H1 (cell line): ENCODE data around the gene DIPK1B. TPM values are rescaled to one million over a fixed set of nuclear protein-coding genes. Genes with fewer than 3 reads are reported as not detected.

ENCODE experiments used
- CTCF ChIA-PET: fragments of 300-600 bp; sonication (Branson Sonifier 250); formaldehyde crosslinking; loops from one replicate; lab custom pipeline; 2021; ENCODE audit not compliant: partially characterized antibody; lab: Charles Lee
- POLR2A ChIA-PET: fragments of 300-600 bp; sonication (Branson Sonifier 250); formaldehyde crosslinking; loops from one replicate; lab custom pipeline; 2021; ENCODE audit warnings: inconsistent platforms; ENCODE audit not compliant: partially characterized antibody; lab: Charles Lee
- DNase-seq, 2 experiments: peaks; one replicate each; pipeline versions ENCODE4 v3.0.0 to v3.0.0-alpha.2; 2010 to 2022; ENCODE audit warnings: low spot score in 2 of 2, low read depth in 1 of 2, mixed read lengths in 1 of 2
- FAIRE-seq: peaks from 2 replicates; lab custom pipeline; 2011; peaks lifted over from hg19 to GRCh38; lab: Jason Lieb, UNC
- H2AFZ ChIP-seq: 2 replicates; pipeline ENCODE4 v1.8.1; 2012; ENCODE audit warnings: low read length, inconsistent platforms
- H2AK5ac ChIP-seq: 2 replicates; pipeline ENCODE4 v1.6.1; 2013; ENCODE audit warnings: low read depth, low read length
- H2BK120ac ChIP-seq: replicated peaks from 2 replicates; pipeline ENCODE3; 2013; ENCODE audit warnings: low read depth, low read length, inconsistent platforms
- H2BK12ac ChIP-seq: 2 replicates; pipeline ENCODE4 v1.6.1; 2013; ENCODE audit warnings: low read depth, low read length
- H2BK15ac ChIP-seq: 2 replicates; pipeline ENCODE4 v1.6.1; 2013; ENCODE audit warnings: low read length
- H2BK20ac ChIP-seq: 2 replicates; pipeline ENCODE4 v1.6.1; 2013; ENCODE audit warnings: low read length
- H2BK5ac ChIP-seq: 2 replicates; pipeline ENCODE4 v1.6.1; 2013; ENCODE audit warnings: low read depth, low read length
- H3K14ac ChIP-seq: 2 replicates; pipeline ENCODE4 v1.6.1; 2013; ENCODE audit warnings: inconsistent platforms; ENCODE audit not compliant: insufficient read length
- H3K18ac ChIP-seq: 2 replicates; pipeline ENCODE4 v1.6.1; 2013; ENCODE audit warnings: low read length; ENCODE audit errors: extremely low read depth
- H3K23ac ChIP-seq: 2 replicates; pipeline ENCODE4 v1.6.1; 2013; ENCODE audit warnings: inconsistent platforms; ENCODE audit not compliant: insufficient read length
- H3K23me2 ChIP-seq: 2 replicates; pipeline ENCODE4 v1.6.1; 2013; ENCODE audit warnings: low read depth, low read length
- H3K27ac ChIP-seq: 2 replicates; pipeline ENCODE4 v1.6.1; 2011; ENCODE audit warnings: low read depth, low read length, inconsistent platforms
- H3K27me3 ChIP-seq, 4 experiments: replicated peaks in 1 of 4; 1 replicate in 1 of 4; 2 replicates in 3 of 4; pipeline versions ENCODE4 v1.6.1 to v1.8.1; 2011 to 2013; ENCODE audit warnings: low read length in 3 of 4, mild to moderate bottlenecking in 3 of 4, inconsistent platforms in 2 of 4, mixed read lengths in 2 of 4, moderate library complexity in 1 of 4; ENCODE audit not compliant: control insufficient read depth in 3 of 4, insufficient read depth in 3 of 4; ENCODE audit errors: extremely low read depth in 1 of 4
- H3K36me3 ChIP-seq, 4 experiments: 2 replicates each; pipeline versions ENCODE4 v1.6.1 to v1.8.1; 2011 to 2013; ENCODE audit warnings: mild to moderate bottlenecking in 4 of 4, low read length in 3 of 4, moderate library complexity in 2 of 4, control low read depth in 1 of 4, inconsistent platforms in 1 of 4; ENCODE audit not compliant: insufficient read depth in 4 of 4, control insufficient read depth in 2 of 4
- H3K4ac ChIP-seq: replicated peaks from 2 replicates; pipeline ENCODE3; 2013; ENCODE audit warnings: low read length, low read depth, mixed read lengths, inconsistent platforms; ENCODE audit not compliant: insufficient read length
- H3K4me1 ChIP-seq, 4 experiments: replicated peaks in 1 of 4; 1 replicate in 1 of 4; 2 replicates in 3 of 4; pipeline versions ENCODE4 v1.6.1 to v1.8.1; 2011 to 2013; ENCODE audit warnings: low read length in 3 of 4, inconsistent platforms in 2 of 4, mixed read lengths in 1 of 4; ENCODE audit not compliant: insufficient read depth in 4 of 4, control insufficient read depth in 3 of 4
- H3K4me2 ChIP-seq, 2 experiments: 2 replicates each; pipeline versions ENCODE4 v1.6.1 to v1.8.1; 2011 to 2013; ENCODE audit warnings: low read depth in 2 of 2, low read length in 2 of 2, control low read depth in 1 of 2, inconsistent platforms in 1 of 2, mild to moderate bottlenecking in 1 of 2; ENCODE audit not compliant: insufficient read depth in 1 of 2
- H3K4me3 ChIP-seq, 4 experiments: fragments of 200-600, 300-600 bp in 1 of 4; sonication (generic), shearing (Covaris generic), sonication (Bioruptor Twin) in 1 of 4; 2 replicates each; pipeline versions ENCODE4 v1.5.1 to v1.8.1; 2011 to 2016; ENCODE audit warnings: low read length in 4 of 4, low read depth in 3 of 4, control low read depth in 2 of 4, inconsistent platforms in 2 of 4, mild to moderate bottlenecking in 2 of 4, mixed read lengths in 1 of 4, moderate library complexity in 1 of 4; ENCODE audit not compliant: insufficient read depth in 2 of 4; ENCODE audit errors: extremely low read depth in 1 of 4
- H3K56ac ChIP-seq: replicated peaks from 2 replicates; pipeline ENCODE3; 2013; ENCODE audit warnings: low read depth, mild to moderate bottlenecking, mixed read lengths, low read length, inconsistent platforms; ENCODE audit not compliant: insufficient read length
- H3K79me1 ChIP-seq: 2 replicates; pipeline ENCODE4 v1.6.1; 2013; ENCODE audit warnings: low read depth, low read length, control low read depth
- H3K79me2 ChIP-seq, 2 experiments: 2 replicates each; pipeline versions ENCODE4 v1.6.1 to v1.8.1; 2012 to 2013; ENCODE audit warnings: low read length in 2 of 2, mild to moderate bottlenecking in 2 of 2, inconsistent platforms in 1 of 2; ENCODE audit not compliant: insufficient read depth in 2 of 2, control insufficient read depth in 1 of 2
- H3K9ac ChIP-seq, 4 experiments: replicated peaks in 1 of 4; 1 replicate in 1 of 4; 2 replicates in 3 of 4; pipeline versions ENCODE4 v1.6.1 to v1.8.1; 2011 to 2013; ENCODE audit warnings: low read depth in 3 of 4, low read length in 3 of 4, control low read depth in 2 of 4, mild to moderate bottlenecking in 2 of 4, moderate library complexity in 2 of 4, inconsistent platforms in 1 of 4; ENCODE audit errors: extremely low read depth in 1 of 4
- H3K9me3 ChIP-seq, 2 experiments: 2 replicates each; pipeline versions ENCODE4 v1.6.1 to v1.8.1; 2012 to 2013; ENCODE audit warnings: mild to moderate bottlenecking in 2 of 2, moderate library complexity in 2 of 2, control low read depth in 1 of 2, inconsistent platforms in 1 of 2, low read depth in 1 of 2, low read length in 1 of 2, mixed read lengths in 1 of 2; ENCODE audit not compliant: insufficient read depth in 2 of 2
- H4K20me1 ChIP-seq, 2 experiments: replicated peaks in 1 of 2; 2 replicates each; pipeline versions ENCODE3 to v1.8.1; 2011 to 2013; ENCODE audit warnings: inconsistent platforms in 2 of 2, low read length in 2 of 2, mild to moderate bottlenecking in 1 of 2; ENCODE audit not compliant: insufficient read depth in 2 of 2, control insufficient read depth in 1 of 2
- H4K5ac ChIP-seq: 2 replicates; pipeline ENCODE4 v1.6.1; 2013; ENCODE audit warnings: low read length, low read depth, mixed read lengths, inconsistent platforms; ENCODE audit not compliant: insufficient read length
- H4K8ac ChIP-seq: 2 replicates; pipeline ENCODE4 v1.8.0; 2013; ENCODE audit warnings: mild to moderate bottlenecking, moderate library complexity, low read length, inconsistent platforms; ENCODE audit not compliant: insufficient read depth; ENCODE audit errors: extremely low read depth
- H4K91ac ChIP-seq: replicated peaks from 2 replicates; pipeline ENCODE3; 2013; ENCODE audit warnings: low read length, mixed read lengths, inconsistent platforms; ENCODE audit not compliant: insufficient read length
- SIN3A ChIP-seq, 2 experiments: IDR thresholded peaks in 1 of 2; conservative IDR thresholded peaks in 1 of 2; 2 replicates each; pipeline ENCODE4 v1.6.1; 2011 to 2012; ENCODE audit warnings: low read length in 2 of 2, improper control_type of control experiment in 1 of 2, low read depth in 1 of 2, mild to moderate bottlenecking in 1 of 2
- WGBS, 2 experiments: shearing (Covaris generic) in 1 of 2; methylation state at CpG; one replicate each; pipeline versions ENCODE4 v1.1.6 to v1.1.7; 2013 to 2015; ENCODE audit warnings: low lambda C conversion rate in 2 of 2, mixed read lengths in 2 of 2, inconsistent platforms in 1 of 2, low coverage in 1 of 2, missing lambda C conversion rate in 1 of 2; ENCODE audit not compliant: insufficient replicate concordance in 2 of 2, insufficient coverage in 1 of 2, insufficient read length in 1 of 2; ENCODE audit errors: extremely low coverage in 1 of 2, missing lambda C conversion rate in 1 of 2; 5-methylcytosine and 5-hydroxymethylcytosine counted together
- polyA plus RNA-seq, 7 experiments: library from polyadenylated mRNA; depleted of rRNA in 3 of 7; stranded (reverse) in 5 of 7; unstranded in 2 of 7; fragments of >200 nt in 5 of 7; fragments of 200-250 nt in 2 of 7; gene quantifications; 1 replicate in 5 of 7; 2 replicates in 1 of 7; 4 replicates in 1 of 7; pipeline versions ENCODE4 v1.2.1 to v1.2.3, GENCODE V29; 2011 to 2013; ENCODE audit warnings: missing spikeins in 2 of 7, mixed read lengths in 2 of 7
- total RNA-seq: library from RNA; stranded (reverse); fragmentation: NEBNext Ultra II Directional; extraction: Animal tissue kit (Norgen Biotek cat#: 25700); gene quantifications from 2 replicates; pipeline ENCODE4 v1.2.1, GENCODE V29; 2021

DIPK1B gene
- total and polyA plus RNA-seq, 2 of the 8 experiments (the other 6 are each of a cell fraction or from before 2014, with no cell fraction given) = 32.3 to 64.8 TPM

DNA sequence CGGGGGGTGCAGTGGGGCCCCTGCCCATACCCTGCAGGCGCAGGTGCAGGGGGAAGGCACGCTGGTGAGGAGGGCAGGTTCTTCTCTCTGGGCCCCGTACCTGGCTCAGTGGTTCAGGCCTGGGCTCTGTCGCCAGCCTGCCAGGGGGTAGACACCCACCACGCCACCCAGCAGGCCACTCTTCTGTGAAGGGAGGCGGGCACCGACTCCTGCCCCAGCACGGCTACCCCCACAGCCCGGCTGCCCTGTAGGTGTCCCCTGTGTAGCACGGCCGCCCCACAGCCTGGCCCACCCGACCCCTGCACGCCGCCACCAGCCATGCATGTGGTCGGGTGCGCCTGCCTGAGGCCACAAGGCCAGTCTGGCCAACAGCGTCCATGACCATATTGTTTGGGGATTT is 34.2 kb downstream of the DIPK1B start:
- Histone ChIP-seq H3K4me1 (peaks cover 0 to 14% (median 8%) of the 10 kb centered on the region in 4 experiments; a peak in 6 of 7 replicates), H3K4me3 (no peak overlapping the region), H4K5ac (no peak overlapping the region), H4K20me1 (no peaks in the 10 kb centered on the region), H3K23me2 (no peaks in the 10 kb centered on the region; the same call in 1 of the 2 replicates), H2AFZ (no peak overlapping the region), H3K4me2 (no peak overlapping the region), H3K36me3 (no peaks in the 10 kb centered on the region), H3K23ac (no peak overlapping the region), H3K14ac (no peak overlapping the region), H3K79me2 (no peaks in the 10 kb centered on the region), H2AK5ac (no peak overlapping the region), H3K79me1 (no peaks in the 10 kb centered on the region), H2BK12ac (no peak overlapping the region), H2BK120ac (no peak overlapping the region), H3K4ac (no peak overlapping the region), H3K9me3 (peaks cover 0 to 3% of the 10 kb centered on the region in 2 experiments; a peak in 1 of 4 replicates), H3K27ac (no peak overlapping the region), H3K27me3 (peaks cover 0 to 4% (median 0%) of the 10 kb centered on the region in 4 experiments; a peak in 2 of 7 replicates), H4K91ac (no peak overlapping the region)
- 90% methylated on average over 13 of the region's 18 CpGs; no CpG with 5 or more reads in 1 of the 2 experiments for WGBS, 2 experiments
- DNase-seq (no peak), FAIRE-seq (no peak)
- ChIA-PET CTCF (interaction anchor here (2.3 kb wide), 1 partner anchor 75 kb away, joined by 5 read pairs; no protein-coding TSS in a partner anchor), POLR2A (interaction anchor here (11.7 kb wide), 1 partner anchor 17 kb away, joined by 137 read pairs; no protein-coding TSS in a partner anchor)
- TF ChIP-seq SIN3A (conservative IDR thresholded peaks at IDR 0.05 in 1 of 2, IDR thresholded peaks at IDR 0.05 in 1 of 2; ENCODE audit: low read depth in 1 of 2, low read length in 2 of 2) = no peak
- TF ChIP-seq, all 59 proteins: peak for 0
- Histone ChIP-seq H2BK5ac (no peak overlapping the region), H2BK15ac (no peak overlapping the region), H3K56ac (no peak overlapping the region), H3K9ac (no peak overlapping the region), H3K18ac (no peak overlapping the region), H4K8ac (peak overlapping the region; percentile 25; the same call in 1 of the 2 replicates), H2BK20ac (no peak overlapping the region)
